Activated CD8-positive, alpha-beta memory T cell treated with anti-CD3 and anti-CD28 coated beads, Interleukin-2, amount 50 U/mL, for 1 hour (primary cell): ENCODE data around the gene TRIM67.

Experiments used
- DNase-seq: peaks from one replicate; pipeline ENCODE4 v3.0.0-alpha.2; 2020; ENCODE audit errors: extremely low read depth

The TRIM67 gene

DNA sequence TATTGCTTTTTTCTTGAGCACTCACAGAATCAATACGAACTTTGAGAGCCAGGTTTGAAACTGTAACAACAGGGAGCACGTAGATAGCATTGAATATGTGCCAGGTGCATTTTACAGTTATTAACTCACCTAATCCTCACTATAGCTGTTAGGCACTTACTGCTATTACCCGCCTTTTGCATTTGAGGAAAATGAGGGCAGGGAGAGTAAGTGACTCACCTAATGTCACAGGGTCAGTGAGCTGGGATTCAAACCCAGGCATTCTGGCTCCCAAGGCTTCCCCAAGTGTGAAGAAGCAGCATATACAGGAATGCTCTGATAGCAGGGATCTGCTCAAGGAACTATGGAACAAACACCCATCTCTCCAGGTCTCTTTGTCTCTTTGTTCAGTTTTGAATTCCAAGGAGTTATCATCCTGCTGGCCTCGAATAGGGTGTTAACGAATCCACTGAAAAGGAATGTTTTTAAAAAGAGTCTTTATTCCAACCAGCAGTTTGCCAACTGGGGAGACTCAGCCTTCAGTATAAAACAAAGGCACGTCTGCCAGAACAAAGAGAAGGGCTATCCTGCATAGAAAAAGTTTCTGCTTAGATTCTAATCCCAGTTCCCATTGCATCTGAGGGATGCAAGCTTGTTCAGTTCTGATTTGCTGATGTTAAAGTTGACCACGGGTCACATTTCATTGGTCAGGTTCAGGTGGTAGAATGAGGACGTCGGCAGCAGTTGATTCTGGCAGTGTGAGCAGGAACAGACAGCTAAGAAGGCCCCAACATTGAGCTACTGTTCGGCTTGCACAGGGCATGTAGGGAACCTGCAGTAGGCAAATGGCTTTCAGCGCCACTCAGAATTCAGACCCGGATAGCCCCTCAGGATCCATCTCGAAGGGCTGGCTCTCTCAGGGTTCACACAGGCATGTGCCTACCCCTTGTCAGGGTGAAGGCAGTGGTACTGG is 22.1 kb downstream of the TRIM67 start:
- no peak for DNase-seq

DNA sequence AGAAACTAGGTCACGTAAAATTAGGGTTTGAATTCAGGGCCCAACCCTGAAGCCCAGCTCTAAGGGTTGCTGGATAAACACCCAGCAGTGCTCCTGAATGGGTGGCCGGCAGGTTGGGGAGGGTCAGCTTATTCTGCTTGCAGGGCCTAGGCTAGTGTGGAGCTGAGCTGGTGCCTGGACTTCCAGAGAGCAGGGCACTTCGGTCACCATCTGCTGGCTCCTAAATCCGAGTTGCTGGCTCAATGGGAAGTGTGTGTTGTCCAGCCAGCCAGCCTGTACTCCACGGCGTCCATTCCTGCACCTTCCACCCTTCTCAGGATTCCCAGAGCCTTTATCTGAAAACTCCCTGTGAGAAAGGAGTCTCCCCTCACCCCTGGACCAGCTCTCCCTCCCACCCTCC is 23.0 kb downstream of the TRIM67 start:
- DNase-seq: no peak

DNA sequence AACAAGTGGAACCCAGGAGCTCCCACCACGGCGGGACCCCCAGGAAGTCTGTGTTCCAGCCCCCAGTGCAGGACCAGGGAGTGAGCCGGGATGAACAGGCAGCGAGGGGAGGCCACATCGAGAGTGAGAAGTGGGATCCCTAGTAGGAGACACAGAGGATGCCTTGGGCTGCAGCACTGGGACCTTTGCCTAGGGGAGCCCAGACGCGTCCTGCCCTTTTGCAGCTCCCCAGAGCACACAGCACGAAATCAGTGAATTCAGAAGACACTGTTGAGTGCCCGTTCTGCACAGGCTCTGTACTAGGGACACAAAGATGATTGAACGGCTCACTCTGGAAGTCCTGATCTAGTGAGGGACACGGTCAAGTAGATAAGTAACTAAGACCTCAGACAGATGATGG is 23.5 kb downstream of the TRIM67 start:
- no peak for DNase-seq

DNA sequence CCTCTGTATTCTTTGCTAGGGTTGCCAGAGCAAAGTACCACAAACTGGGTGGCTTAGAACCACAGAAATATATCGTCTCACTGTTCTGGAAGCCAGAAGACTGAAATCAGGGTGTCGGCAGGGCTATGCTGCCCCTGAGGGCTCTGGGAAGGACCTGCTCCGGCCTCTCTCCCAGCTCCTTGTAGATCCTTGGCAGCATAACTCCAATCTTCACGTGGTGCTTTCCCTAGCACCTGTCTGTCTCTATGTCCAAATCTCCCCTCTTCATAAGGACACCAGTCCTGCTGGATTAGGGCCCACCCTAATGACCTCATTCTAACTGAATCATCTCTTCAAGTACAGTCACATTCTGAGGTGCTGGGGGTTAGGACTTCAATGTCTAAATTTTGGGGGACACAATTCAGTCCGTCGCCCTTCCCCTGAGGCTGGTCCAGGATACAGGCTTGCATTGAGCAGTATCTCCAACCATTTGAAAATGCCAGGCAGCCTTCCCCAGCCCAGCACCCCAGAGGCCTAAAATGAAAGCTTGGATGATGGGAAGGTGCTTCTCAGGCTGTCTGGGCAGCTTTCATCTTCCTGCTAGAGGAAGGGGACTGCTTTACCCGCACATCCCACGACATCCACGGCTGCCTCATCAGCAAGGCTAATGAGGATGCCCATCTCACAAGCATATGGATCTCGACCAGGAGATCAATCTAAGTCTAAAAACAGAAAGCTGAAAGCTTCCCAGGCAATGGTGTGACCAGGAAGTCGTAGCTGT is 24.7 kb downstream of the TRIM67 start:
- DNase-seq: no peak

DNA sequence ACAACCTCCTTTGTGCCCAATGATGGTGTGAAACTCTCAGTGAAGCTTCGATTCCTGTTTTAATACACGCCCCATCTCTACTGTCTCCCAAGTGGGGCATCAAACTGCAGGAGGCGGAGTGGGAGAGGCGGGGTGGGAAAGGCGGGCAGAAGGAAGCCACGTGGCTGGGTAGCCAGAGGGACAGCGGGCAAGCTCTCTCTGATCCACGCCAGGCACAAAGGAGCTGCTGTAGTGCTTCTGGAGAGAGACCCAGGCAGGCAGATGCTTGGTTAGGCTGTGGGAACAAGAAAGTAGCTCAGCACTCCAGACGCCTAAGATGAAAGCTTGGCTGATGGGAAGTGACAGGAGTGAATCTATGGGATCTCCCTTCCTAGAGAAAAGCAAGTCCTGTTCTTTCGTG is 25.7 kb downstream of the TRIM67 start:
- no peak for DNase-seq

DNA sequence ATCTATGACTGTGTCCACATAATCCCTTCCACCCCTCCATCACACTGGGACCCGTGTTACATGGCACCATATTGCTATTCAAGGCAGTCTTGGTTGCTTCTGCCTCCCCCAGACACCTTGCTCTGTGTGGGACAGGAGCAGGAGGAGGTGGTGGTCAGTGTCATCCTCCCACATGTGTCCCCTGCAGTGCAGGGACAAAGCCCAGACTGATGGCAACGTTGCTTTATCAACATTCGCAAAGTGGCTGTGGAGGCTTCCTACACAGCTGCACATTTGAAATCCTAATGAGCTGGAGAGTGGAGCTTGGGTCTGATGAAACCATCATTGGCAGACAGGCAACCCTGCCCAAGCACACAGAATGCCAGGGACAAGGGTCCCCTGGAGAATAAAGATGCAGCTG is 26.2 kb downstream of the TRIM67 start:
- no peak for DNase-seq

DNA sequence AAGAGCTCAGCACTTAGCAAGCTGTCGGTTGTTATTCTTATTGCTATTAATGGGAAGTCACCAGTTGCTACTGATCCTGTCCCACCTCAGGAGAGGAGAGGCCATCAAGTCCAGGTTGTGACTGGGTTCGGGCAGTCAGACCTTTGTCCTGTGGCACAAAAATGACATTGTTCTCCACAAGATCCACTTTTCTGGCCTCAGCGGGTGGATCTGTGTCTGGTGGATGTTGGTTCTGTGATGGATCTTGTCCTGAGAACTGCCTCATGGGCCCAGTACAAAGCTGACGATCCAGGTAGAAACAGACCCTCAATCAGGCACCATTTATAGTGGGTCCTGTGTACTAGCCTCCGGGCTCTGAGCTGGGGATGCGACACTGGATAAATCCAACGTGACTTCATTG is 26.9 kb downstream of the TRIM67 start:
- no peak for DNase-seq

DNA sequence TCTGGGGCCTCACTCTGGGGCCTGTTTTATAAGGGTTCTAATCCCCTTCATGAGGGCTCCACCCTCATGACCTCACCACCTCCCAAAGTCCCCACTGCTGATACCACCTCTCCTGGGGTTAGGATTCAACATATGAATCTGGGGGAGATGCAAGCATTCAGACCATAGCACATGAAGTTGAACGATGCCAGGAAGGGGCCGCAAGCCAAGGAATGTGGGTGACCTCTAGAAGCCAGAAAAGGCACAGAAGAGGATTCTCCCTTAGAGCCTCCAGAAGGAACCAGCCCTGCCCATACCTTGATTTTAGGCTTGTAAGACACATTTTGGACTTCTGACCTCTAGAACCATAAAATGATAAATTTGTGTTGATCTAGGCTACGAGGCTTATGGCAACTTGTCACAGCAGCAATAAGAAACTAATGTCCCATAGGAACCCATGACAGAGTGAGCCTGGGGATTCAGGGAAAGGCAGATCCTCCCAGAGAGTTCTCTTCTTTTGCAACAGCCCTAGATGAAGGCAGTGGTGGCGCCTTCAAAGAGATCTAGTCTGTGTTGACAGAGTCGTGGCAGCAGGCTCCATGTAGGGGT is 27.9 kb downstream of the TRIM67 start:
- DNase-seq: no peak

DNA sequence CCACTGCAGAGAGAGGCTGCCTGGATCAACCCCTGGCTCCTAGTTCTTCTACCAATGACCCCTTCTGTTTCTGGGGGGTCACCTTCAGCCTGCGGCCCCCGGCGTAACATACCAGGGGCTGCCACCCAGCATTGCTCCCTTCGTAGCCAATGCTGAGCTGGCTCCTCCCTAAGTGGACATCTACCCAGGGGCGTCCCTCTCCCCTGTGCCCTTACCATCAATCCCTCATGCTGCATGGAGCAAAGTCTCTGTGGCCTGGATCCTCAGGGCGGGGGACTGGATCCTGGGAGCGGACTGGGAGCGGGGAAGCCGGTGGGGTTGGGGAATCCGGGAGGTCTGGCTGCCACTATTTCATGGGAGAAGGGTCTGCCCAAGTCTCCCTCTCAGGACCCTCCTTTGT is 28.6 kb downstream of the TRIM67 start:
- DNase-seq: no peak

DNA sequence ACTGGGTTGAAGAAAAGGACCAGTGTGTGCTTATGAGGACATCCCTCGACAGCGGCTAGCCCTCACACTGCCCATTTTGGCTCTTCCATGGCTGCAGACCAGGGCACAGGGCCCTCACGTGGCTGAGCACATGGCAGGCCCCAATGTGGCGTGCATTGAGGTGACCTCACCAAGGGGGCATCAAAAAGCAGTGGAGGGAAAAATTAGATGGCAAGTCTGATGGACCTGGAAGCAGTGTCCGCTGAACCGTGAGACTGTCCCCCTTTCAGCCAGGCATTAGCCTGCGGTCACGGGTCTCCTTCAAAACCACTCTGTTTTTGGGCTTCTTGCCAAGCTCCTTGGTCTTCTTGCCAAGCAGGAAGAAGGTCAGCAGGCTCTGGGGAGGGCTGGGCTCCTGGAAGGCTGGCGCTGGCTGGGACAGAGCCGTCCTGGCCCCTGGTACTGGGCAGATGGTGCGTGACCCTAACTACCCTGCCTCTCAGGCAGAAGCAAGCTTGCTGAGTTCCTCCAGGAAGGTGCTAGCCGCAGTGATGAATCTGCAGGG is 30.8 kb downstream of the TRIM67 start:
- no peak for DNase-seq

DNA sequence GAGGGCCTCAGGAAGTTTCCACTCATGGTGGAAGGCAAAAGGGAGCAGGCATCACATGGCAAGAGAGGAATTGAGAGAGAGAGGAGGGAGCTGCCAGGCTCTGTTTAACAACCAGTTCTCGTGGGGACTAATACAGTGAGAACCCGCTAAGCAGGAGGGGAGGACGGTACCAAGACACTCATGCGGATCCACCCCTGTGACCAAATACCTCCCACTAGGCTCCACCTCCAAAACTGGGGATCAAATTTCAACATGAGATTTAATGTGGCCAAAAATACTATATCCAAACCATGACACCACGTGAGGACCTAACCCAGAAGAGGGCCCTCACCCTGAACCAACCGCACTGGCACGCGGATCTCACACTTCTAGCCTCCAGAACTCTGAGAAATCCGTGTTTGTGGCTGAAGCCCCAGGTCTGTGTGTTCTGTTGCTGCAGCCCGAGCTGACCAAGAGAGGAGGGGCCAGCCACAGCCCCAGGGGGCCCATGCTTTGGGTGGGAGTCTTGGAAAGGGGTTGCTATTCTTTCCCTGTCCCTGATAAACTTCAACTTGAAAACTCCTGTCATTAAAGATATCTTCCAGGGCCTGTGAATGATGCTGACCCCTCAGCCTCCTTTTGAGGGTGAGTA is 32.0 kb downstream of the TRIM67 start:
- no peak for DNase-seq

DNA sequence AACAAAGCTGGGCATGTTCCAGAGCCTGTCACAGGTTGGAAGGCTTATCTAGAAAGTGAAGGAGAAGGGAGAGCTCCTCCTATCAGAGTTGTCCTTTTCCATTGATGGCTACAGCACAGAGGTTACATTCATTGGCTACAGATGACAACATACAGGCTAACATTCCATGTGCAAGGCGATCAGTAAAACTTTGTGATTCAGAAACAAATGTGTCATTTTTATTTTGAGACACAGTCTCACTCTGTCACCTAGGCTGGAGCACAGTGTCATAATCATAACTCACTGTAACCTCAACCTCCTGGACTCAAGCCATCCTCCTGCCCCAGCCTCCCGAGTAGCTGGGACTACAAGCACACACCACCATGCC is 32.6 kb downstream of the TRIM67 start:
- no peak for DNase-seq

DNA sequence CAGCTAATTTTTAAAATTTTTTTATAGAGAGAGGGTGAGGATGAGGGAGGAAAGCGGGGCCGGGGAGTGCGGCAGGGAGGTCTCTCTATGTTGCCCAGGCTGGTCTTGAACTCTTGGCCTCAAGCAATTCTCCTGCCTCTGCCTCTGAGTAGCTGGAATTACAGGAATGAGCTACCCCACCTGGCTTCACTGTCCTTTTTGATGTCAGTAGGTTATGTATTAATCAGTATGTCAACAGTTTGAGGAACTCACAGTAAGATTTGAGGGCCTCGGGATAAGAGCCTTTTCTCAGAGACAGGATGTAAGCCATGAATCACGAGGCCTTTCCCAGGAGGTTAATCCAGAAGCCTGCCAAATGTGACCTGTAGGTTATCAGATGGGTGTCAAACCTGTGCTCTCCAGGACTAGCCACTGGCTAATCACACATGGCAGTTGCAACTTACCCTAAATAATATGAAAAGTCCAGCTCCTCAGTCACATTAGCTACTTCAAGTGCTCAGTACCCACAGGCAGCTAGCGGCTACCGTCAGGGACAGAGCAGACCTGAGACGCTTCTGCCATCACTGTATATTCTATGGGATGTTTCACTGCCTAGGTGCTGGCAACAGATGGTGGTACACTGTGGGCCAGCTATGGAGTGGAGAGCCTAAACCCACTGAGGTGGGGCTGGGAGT is 33.1 kb downstream of the TRIM67 start:
- DNase-seq: no peak

DNA sequence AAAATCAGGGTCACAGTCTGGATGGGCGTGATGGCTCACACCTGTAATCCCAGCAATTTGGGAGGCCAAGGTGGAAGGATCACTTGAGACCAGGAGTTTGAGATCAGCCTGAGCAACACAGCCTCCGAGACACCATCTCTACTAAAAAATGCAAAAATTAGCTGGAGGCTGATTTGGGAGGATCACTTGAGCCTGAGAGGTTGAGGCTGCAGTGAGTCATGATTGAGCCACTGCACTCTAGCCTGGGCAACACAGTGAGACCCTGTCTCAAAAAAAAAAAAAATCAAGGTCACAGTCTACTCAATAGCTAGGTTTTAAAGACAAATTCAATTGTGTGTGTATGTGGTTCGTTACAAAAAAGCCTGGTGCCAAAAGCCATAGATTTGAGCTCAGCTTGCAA is 34.4 kb downstream of the TRIM67 start:
- no peak for DNase-seq

DNA sequence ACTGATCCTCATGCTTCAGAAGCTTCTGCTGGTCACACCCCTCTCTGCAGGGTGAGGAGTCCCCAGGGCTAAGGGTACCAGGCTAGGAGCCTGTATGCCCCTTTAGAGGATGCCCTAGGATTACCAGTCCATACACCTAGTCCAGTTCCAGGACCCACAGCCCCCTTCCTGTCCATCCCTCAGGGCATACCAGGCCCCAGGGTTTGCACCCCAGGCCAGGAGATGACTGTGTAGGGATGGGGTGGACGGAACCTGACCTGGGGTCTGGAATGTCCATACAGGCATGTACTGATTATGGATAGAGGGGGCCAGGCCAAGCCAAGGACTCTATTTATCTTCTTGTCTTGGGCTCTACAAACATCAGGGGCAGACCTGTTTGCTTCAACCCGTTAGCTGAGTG is 34.9 kb downstream of the TRIM67 start:
- no peak for DNase-seq

DNA sequence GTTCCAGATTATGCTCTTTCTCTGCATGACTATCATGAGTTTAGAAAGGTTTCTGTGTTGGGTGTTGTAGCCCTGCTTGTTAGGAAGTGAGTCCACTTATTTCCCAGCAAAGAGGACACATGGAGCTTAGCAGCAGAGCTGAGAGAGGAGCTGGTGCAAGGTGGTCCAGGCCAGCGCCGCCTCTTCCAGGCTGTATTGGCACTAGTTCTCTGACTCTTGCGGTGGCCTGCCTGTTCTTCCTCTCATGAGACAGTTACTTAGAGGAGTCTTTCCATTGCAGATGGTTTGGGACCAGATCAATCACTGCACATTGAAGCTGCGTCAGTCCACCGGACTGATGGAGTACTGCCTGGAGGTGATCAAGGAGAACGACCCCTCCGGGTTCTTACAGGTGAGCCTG is 38.0 kb downstream of the TRIM67 start:
- no peak for DNase-seq

DNA sequence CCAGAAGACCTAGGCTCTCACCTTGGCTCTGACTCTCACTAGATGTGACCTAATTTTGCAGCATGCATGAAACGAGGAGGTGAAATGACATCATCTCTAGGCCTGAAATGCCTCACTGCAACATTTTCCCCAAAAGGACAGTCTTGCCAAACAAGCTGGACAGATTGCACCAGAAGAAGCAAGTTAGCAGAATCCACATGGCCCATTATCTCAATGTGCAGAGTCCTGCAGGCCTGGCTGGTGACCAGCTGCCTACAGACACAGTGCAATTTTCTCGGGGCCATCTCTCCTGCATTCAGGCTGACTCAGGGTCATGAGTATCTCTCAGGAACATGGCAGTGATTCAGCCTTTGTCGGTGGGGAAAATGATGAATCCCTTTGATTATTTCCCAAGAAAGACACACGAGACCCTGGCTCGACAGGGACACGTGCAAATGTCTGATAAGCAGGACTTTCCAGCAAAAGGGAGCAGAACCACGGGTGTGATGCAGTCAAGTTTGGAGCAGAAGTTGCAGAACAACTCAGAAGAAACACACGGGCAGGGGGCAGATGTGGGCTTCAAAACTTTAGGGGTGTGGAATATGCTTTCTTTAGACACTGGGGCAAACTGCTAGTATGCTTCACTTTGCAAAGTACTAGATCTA is 38.7 kb downstream of the TRIM67 start:
- no peak for DNase-seq

DNA sequence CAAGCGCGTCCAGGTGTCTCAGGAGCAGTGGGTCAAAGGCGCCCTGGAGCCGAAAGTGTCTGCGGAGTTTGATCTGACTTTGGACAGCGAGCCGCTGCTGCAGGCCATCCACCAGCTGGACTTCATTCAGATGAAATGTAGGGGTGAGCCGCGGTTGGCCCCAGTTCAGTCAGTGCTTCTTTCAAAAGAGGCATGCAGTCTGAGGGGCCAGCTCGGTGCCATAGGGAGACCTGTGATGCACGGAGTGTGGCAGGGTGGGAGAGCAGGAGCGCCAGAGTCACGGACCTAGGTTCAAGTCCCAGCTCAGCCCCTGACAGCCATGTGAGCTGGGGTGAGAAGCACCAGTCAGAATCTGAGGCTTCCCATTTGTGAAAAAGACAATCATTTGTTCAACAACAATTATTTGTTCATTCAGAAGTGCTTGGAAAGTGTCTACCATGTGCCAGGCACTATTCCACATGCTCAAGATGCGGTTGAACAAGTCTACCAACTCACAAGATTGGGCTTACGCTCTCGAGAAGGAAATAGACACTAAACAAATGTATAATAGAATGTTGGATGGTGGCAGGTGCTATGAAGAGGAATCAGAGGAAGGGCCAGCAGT is 39.6 kb downstream of the TRIM67 start:
- DNase-seq: no peak

DNA sequence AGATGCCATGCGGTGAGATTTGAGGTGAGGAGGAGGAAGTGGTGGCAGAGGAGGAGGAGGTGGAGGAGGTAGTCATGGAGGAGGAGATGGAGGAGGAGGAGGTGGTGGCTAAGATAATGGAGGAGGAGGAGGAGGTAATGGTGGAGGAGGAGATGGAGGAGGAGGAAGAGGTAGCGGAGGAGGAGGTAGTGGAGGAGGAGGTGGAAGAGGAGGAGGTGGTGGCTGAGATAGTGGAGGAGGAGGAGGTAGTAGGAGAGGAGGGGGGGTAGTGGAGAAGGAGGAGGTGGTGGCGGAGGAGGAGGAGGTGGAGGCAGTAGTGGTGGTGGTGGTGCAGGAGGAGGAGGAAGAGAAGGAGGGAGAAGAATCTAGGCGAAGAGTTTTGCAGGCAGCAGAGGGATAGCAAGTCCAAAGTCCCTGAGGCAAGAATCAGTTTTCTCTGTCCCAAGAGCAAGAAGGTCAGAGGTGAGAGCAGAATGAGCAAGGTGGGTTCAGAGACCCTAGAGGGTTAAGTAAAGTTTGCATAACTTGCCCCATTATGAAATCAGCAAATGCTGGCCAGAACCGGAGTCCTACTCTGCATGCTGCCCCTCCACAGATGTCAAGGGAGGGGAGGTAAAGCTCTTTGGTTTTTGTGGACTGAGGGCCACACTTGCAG is 40.2 kb downstream of the TRIM67 start:
- no peak for DNase-seq
